B cell (primary cell): ENCODE data around the gene ZRANB3. TPM values are rescaled to one million over a fixed set of nuclear protein-coding genes. Genes with fewer than 3 reads are reported as not detected.

Experiments used
- ATAC-seq: fragments of 200-7000 bp; cut with Tn5 transposase; one replicate; pipeline ENCODE4 v1.10.0; 2021; ENCODE audit warnings: low read depth, mild to moderate bottlenecking, moderate number of reproducible peaks, moderate library complexity
- CTCF ChIA-PET: fragments of 350-600 bp; sonication (Branson Sonifier 250); formaldehyde crosslinking; loops from one replicate; lab custom pipeline; 2021; ENCODE audit warnings: antibody characterized with exemption, inconsistent platforms; lab: Charles Lee
- POLR2A ChIA-PET: fragments of 350-600 bp; sonication (Branson Sonifier 250); formaldehyde crosslinking; loops from one replicate; lab custom pipeline; 2021; ENCODE audit warnings: antibody characterized with exemption; lab: Charles Lee
- DNase-seq: peaks from one replicate; pipeline ENCODE4 v3.0.0; 2013
- H2AFZ ChIP-seq: 2 replicates; pipeline ENCODE4 v1.6.1; 2012; ENCODE audit warnings: mild to moderate bottlenecking, low read depth, low read length; ENCODE audit not compliant: insufficient read depth, poor library complexity, severe bottlenecking
- H3K27ac ChIP-seq, 2 donors: 1 replicate in 1 of 2; 2 replicates in 1 of 2; pipeline ENCODE4 v1.5.1; 2012 to 2013; ENCODE audit warnings: low read length in 2 of 2, mild to moderate bottlenecking in 2 of 2, moderate library complexity in 1 of 2
- H3K27me3 ChIP-seq, 4 experiments: fragments of 200-600 bp in 1 of 4; sonication (generic) in 1 of 4; replicated peaks in 1 of 4; 1 replicate in 2 of 4; 2 replicates in 2 of 4; pipeline versions ENCODE4 v1.6.1 to v1.7.0; 2013 to 2016; ENCODE audit warnings: low read length in 3 of 4, mild to moderate bottlenecking in 2 of 4, mixed read lengths in 1 of 4, moderate library complexity in 1 of 4; ENCODE audit not compliant: insufficient read depth in 4 of 4, control insufficient read depth in 3 of 4; ENCODE audit errors: control extremely low read depth in 1 of 4
- H3K36me3 ChIP-seq, 2 experiments: replicated peaks in 1 of 2; 1 replicate in 1 of 2; 2 replicates in 1 of 2; pipeline versions ENCODE4 v1.6.1 to v1.7.1; 2013; ENCODE audit warnings: low read length in 1 of 2; ENCODE audit not compliant: insufficient read depth in 2 of 2, control insufficient read depth in 1 of 2; ENCODE audit errors: control extremely low read depth in 1 of 2, extremely low read depth in 1 of 2
- H3K4me1 ChIP-seq, 2 donors: fragments of 200-600 bp in 1 of 2; sonication (generic) in 1 of 2; 1 replicate in 1 of 2; 2 replicates in 1 of 2; pipeline versions ENCODE4 v1.5.1 to v1.6.1; 2013 to 2017; ENCODE audit warnings: low read length in 2 of 2; ENCODE audit not compliant: control insufficient read depth in 2 of 2, insufficient read depth in 2 of 2
- H3K4me2 ChIP-seq: replicated peaks from 2 replicates; pipeline ENCODE3; 2012; ENCODE audit warnings: mild to moderate bottlenecking, low read depth, low read length; ENCODE audit not compliant: poor library complexity, severe bottlenecking
- H3K4me3 ChIP-seq, 5 experiments: fragments of 200-600 bp in 1 of 5; sonication (generic) in 1 of 5; 1 replicate in 3 of 5; 2 replicates in 2 of 5; pipeline versions ENCODE4 v1.5.1 to v1.7.0; 2011 to 2016; ENCODE audit warnings: low read length in 4 of 5, mild to moderate bottlenecking in 4 of 5, low read depth in 2 of 5, control low read depth in 1 of 5, moderate library complexity in 1 of 5; ENCODE audit not compliant: insufficient read depth in 1 of 5; ENCODE audit errors: control extremely low read depth in 1 of 5, extremely low read depth in 1 of 5
- H3K79me2 ChIP-seq: fragments of 200-600 bp; sonication (generic); one replicate; pipeline ENCODE4 v1.6.0; 2016; ENCODE audit warnings: low read length; ENCODE audit not compliant: control insufficient read depth, insufficient read depth
- H3K9ac ChIP-seq: fragments of 200-600 bp; sonication (generic); 2 replicates; pipeline ENCODE4 v1.6.1; 2017; ENCODE audit warnings: mild to moderate bottlenecking, low read length, moderate library complexity
- H3K9me3 ChIP-seq, 3 donors: one replicate each; pipeline versions ENCODE4 v1.6.1 to v1.7.1; 2013; ENCODE audit warnings: low read length in 2 of 3; ENCODE audit not compliant: control insufficient read depth in 2 of 3, insufficient read depth in 1 of 3; ENCODE audit errors: control extremely low read depth in 1 of 3
- H4K20me1 ChIP-seq: 2 replicates; pipeline ENCODE4 v1.6.0; 2012; ENCODE audit warnings: mild to moderate bottlenecking, low read length; ENCODE audit not compliant: insufficient read depth, control insufficient read depth, poor library complexity, severe bottlenecking
- H3K27ac Mint-ChIP-seq: one replicate; pipeline ENCODE4 v1.8.0; 2021; ENCODE audit warnings: mixed read lengths
- H3K27me3 Mint-ChIP-seq: one replicate; pipeline ENCODE4 v1.8.0; 2021; ENCODE audit warnings: mixed read lengths
- H3K4me1 Mint-ChIP-seq: one replicate; pipeline ENCODE4 v1.8.0; 2021; ENCODE audit warnings: mixed read lengths
- H3K4me3 Mint-ChIP-seq: one replicate; pipeline ENCODE4 v1.8.0; 2021; ENCODE audit warnings: mixed read lengths
- H3K9me3 Mint-ChIP-seq: one replicate; pipeline ENCODE4 v1.8.0; 2022; ENCODE audit warnings: mixed read lengths; ENCODE audit not compliant: insufficient read depth
- CTCF ChIP-seq: fragments of 200-600 bp; IDR thresholded peaks from one replicate; pipeline ENCODE4 v1.8.0; 2022; ENCODE audit warnings: antibody characterized with exemption, mild to moderate bottlenecking
- EZH2 ChIP-seq: IDR thresholded peaks from 2 replicates; pipeline ENCODE4 v1.6.1; 2012; ENCODE audit warnings: borderline replicate concordance, low read depth, mild to moderate bottlenecking, moderate library complexity, low read length; ENCODE audit not compliant: insufficient read depth, poor library complexity, severe bottlenecking
- WGBS: methylation state at CpG from one replicate; pipeline ENCODE4 v1.1.5; 2013; ENCODE audit warnings: missing lambda C conversion rate; ENCODE audit not compliant: insufficient coverage; 5-methylcytosine and 5-hydroxymethylcytosine counted together
- intact Hi-C: fragments of 100-400 bp; cut with micrococcal nuclease; formaldehyde crosslinking; loops from one replicate; pipeline ENCODE4 v1.10.0; 2022
- polyA plus RNA-seq: library from polyadenylated mRNA; depleted of rRNA; stranded (reverse); fragments of >200 nt; gene quantifications from 2 replicates; pipeline ENCODE4 v1.2.3, GENCODE V29; 2012
- total RNA-seq, 2 donors: library from RNA; stranded (reverse); fragments of 120-200 nt in 1 of 2; gene quantifications; 1 replicate in 1 of 2; 2 replicates in 1 of 2; pipeline versions ENCODE4 v1.2.3 to v1.2.4, GENCODE V29; 2013 to 2022

The ZRANB3 gene
- total and polyA plus RNA-seq, 2 donors (not counting 1 experiment from before 2014, with no cell fraction given) = 2.4 to 9.8 TPM

DNA sequence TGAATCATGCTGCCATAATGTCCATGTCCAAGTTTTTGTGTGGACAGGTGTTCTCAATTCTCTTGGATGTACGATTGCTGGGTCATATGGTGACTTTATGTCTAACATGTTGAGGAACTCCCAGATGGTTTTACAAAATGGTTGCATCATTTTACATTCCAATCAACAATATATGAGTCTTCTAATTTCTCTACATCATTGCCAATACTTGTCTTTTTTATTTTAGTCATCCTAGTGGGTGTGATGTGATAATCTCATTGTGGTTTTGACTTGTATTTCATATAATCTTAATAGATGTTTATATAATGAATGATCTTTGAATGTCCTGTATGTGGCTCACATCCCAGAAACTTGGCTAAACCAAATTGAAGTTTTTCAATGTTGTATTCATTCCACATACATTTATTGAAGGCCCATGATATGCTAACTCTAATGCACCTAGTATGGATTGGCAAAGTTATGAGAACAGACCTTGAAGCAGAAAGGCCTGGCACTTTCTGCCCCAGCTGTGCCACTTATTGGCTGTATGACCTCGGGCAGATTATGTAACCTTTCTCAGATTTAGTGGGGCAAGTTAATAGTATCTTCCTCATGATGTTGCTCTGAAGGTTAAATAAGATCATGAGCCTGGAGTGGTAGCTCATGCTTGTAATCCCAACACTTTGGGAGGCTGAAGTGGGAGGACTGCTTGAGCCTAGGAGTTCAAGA is 273.5 kb downstream of the ZRANB3 start:
- H3K4me3 Mint-ChIP-seq = no peak overlapping the region
- Histone ChIP-seq H2AFZ (no peak overlapping the region), H3K4me2 (no peak overlapping the region), H3K9me3 (peaks cover 6 to 29% (median 27%) of the 10 kb centered on the region in 3 donors), H3K36me3 (no peaks in the 10 kb centered on the region), H3K4me3 (no peak overlapping the region), H3K4me1 (peaks cover 12 to 23% of the 10 kb centered on the region in 2 donors), H4K20me1 (no peaks in the 10 kb centered on the region), H3K79me2 (no peaks in the 10 kb centered on the region), H3K9ac (no peak overlapping the region), H3K27me3 (no peaks in the 10 kb centered on the region), H3K27ac (no peak overlapping the region)
- TF ChIP-seq EZH2 = no peak
- TF ChIP-seq CTCF = no peak
- H3K27ac Mint-ChIP-seq = no peak overlapping the region
- ATAC-seq = no peak
- ChIA-PET POLR2A (no interaction called here), CTCF (no interaction called here)
- H3K9me3 Mint-ChIP-seq = peaks cover 12% of the 10 kb centered on the region
- no peak for DNase-seq
- WGBS = no CpG with 5 or more reads among the region's 2 CpGs
- no peaks in the 10 kb centered on the region for H3K27me3 Mint-ChIP-seq
- intact Hi-C loops = no loop called here
- peaks cover 27% of the 10 kb centered on the region for H3K4me1 Mint-ChIP-seq

GRCh38 chr2:135256531-135257260 is 274.3 kb downstream of the ZRANB3 start:
- Histone ChIP-seq H3K36me3 (no peaks in the 10 kb centered on the region), H3K27me3 (no peaks in the 10 kb centered on the region), H3K27ac (no peak overlapping the region), H3K4me3 (peak overlapping the region in 1 of 5 experiments; percentile 4), H3K79me2 (no peaks in the 10 kb centered on the region), H3K9ac (no peak overlapping the region), H4K20me1 (no peaks in the 10 kb centered on the region), H3K4me2 (no peak overlapping the region), H3K9me3 (peaks cover 6 to 32% (median 27%) of the 10 kb centered on the region in 3 donors), H3K4me1 (peaks cover 12 to 23% of the 10 kb centered on the region in 2 donors), H2AFZ (no peak overlapping the region)
- no peak for ATAC-seq
- H3K27me3 Mint-ChIP-seq = no peaks in the 10 kb centered on the region
- H3K9me3 Mint-ChIP-seq = peaks cover 13% of the 10 kb centered on the region
- H3K4me1 Mint-ChIP-seq = peaks cover 27% of the 10 kb centered on the region
- no peak overlapping the region for H3K27ac Mint-ChIP-seq
- H3K4me3 Mint-ChIP-seq = no peak overlapping the region
- WGBS = no CpG with 5 or more reads among the region's 3 CpGs
- POLR2A ChIA-PET = no interaction called here
- TF ChIP-seq EZH2 (no peak), CTCF (no peak)
- CTCF ChIA-PET = no interaction called here
- DNase-seq = no peak
- intact Hi-C loops = no loop called here
